ENCODE data around the gene TTC9B. TPM values are rescaled to one million over a fixed set of nuclear protein-coding genes. Genes with fewer than 3 reads are reported as not detected.

TTC9B gene
- polyA plus RNA-seq, 2 of the 4 experiments (the other 2 are of a cell fraction) = not detected

DNA sequence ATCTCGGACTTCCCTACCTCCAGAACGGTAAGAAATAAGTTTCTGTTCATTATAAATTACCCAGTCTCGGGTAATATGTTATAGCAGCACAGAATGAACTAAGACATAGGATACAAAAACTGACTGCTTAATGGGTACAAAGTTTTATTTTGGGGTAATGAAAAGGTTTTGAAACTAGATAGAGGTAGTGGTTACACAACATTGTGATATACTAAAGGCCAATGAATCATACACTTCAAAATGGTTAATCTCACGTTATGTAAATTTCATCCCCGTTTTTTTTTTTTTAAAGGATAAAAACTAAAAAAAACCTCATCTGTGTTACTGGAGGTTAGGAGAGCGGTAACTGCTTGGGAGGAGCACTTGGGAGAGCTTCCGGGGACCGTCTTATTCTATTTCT, 43.4 kb upstream of the TTC9B start:
- Histone ChIP-seq H3K4me1 (peaks cover 10% of the 10 kb centered on the region; the same call in 2 of the 3 replicates), H3K9me3 (no peaks in the 10 kb centered on the region), H3K27ac (no peak overlapping the region), H3K4me2 (no peak overlapping the region), H3K4me3 (no peak overlapping the region)
- FAIRE-seq (peak; percentile 63), ATAC-seq (no peak), DNase-seq (ENCODE audit: low read depth in 1 of 2, low spot score in 1 of 2) (no peak)
- CTCF ChIA-PET = interaction anchor here (1.1 to 10.4 kb wide), 3 partner anchors 8 to 373 kb away, joined by 3 to 86 read pairs (median 4); partner anchors contain the start of gene AKT2
- POLR2A ChIA-PET = no interaction called here
- WGBS (ENCODE audit: missing lambda C conversion rate) = 80% methylated on average over 8 of the region's 8 CpGs
- TF ChIP-seq NR3C1 (IDR thresholded peaks at IDR 0.05) = no peak
- TF ChIP-seq, protein P1, sequence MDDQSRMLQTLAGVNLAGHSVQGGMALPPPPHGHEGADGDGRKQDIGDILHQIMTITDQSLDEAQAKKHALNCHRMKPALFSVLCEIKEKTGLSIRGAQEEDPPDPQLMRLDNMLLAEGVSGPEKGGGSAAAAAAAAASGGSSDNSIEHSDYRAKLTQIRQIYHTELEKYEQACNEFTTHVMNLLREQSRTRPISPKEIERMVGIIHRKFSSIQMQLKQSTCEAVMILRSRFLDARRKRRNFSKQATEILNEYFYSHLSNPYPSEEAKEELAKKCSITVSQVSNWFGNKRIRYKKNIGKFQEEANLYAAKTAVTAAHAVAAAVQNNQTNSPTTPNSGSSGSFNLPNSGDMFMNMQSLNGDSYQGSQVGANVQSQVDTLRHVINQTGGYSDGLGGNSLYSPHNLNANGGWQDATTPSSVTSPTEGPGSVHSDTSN (IDR thresholded peaks at IDR 0.05) = no peak
- no peak for TF ChIP-seq MYC (IDR thresholded peaks at IDR 0.05; ENCODE audit: borderline replicate concordance, low read length)
- no peak for TF ChIP-seq NFE2L2 (conservative IDR thresholded peaks at IDR 0.05; ENCODE audit: low read length)
- no peak for TF ChIP-seq MAZ (IDR thresholded peaks at IDR 0.05; ENCODE audit: borderline replicate concordance, low read depth, low read length)

DNA sequence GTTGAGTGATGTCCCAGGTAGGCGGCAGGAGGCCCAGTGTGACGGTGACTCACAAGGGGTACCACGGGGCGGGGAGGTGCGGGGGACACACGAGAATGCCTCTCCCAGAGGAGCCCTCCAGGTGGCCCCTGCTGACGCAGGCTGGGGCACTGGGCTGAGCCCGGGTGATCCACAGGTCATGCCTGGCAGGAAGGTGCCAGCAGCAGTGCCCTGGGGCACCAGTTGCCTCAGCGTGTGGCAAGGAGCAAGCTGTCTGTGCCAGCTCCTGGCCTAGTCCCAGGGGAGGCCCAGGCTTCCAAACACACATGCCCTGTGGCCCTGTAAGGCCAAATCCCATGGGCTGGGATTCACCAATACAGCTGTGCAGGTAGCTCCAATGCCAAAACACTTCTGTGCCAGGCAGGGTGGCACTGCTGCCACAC, 38.9 kb upstream of the TTC9B start:
- ATAC-seq (peak; percentile 11 to 23; a peak in 4 of 6 replicates), FAIRE-seq (no peak), DNase-seq (ENCODE audit: low read depth in 1 of 2, low spot score in 1 of 2) (no peak)
- Histone ChIP-seq H3K27ac (no peak overlapping the region), H3K4me3 (no peak overlapping the region), H3K4me1 (peaks cover 10% of the 10 kb centered on the region; the same call in 2 of the 3 replicates), H3K4me2 (no peak overlapping the region), H3K9me3 (no peaks in the 10 kb centered on the region)
- 0 out of 5 replicates have a peak, but pooled peaks of 1 of the 2 experiments have one; percentile 3 for TF ChIP-seq EP300 (IDR thresholded peaks at IDR 0.05)
- no peak for TF ChIP-seq HOXA7 (CRISPR knock-in tag; IDR thresholded peaks at IDR 0.05)
- CTCF ChIA-PET = interaction anchor here (0.6 to 1.2 kb wide), 6 partner anchors 16 to 817 kb away, joined by 3 to 4 read pairs (median 3); no protein-coding TSS in a partner anchor
- POLR2A ChIA-PET = no interaction called here
- 82% methylated on average over 9 of the region's 9 CpGs for WGBS (ENCODE audit: missing lambda C conversion rate)

DNA sequence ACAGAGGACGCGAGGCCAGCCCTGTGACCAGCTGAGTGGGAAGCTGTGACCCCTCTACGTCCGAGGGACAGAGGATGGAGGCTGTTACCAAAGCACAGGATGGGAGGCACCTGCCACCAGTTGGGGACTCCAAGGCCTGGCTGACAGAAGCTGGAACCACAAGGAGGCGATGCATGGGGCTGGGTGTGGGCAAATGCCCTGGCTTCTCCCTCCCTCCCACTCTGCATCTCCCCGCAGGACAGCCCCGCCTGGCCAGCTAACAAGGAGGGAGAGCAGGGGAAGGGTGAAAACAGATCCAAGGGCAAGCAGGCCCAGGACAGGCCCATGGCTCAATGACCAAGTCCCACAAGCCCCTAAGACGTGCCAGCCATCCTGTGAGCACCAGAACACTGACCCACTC, 38.3 kb upstream of the TTC9B start:
- FAIRE-seq = no peak
- POLR2A ChIA-PET = no interaction called here
- TF ChIP-seq PHF8 (IDR thresholded peaks at IDR 0.05; ENCODE audit: borderline replicate concordance, low read depth) = no peak
- TF ChIP-seq CBX8 (IDR thresholded peaks at IDR 0.05) = no peak
- TF ChIP-seq ZFP36 (IDR thresholded peaks at IDR 0.05; ENCODE audit: borderline replicate concordance, partially characterized antibody) = no peak
- TF ChIP-seq HEYL (CRISPR knock-in tag; IDR thresholded peaks at IDR 0.05) = no peak
- no peak for DNase-seq (ENCODE audit: low read depth in 1 of 2, low spot score in 1 of 2)
- CTCF ChIA-PET = interaction anchor here (0.6 to 3.8 kb wide), 9 partner anchors 11 to 816 kb away, joined by 3 to 13 read pairs (median 3); no protein-coding TSS in a partner anchor
- Histone ChIP-seq H3K27ac (no peak overlapping the region), H3K4me2 (no peak overlapping the region), H3K4me3 (no peak overlapping the region), H3K9me3 (no peaks in the 10 kb centered on the region), H3K4me1 (peaks cover 10% of the 10 kb centered on the region; the same call in 2 of the 3 replicates)
- ATAC-seq = no peak
- WGBS (ENCODE audit: missing lambda C conversion rate) = 92% methylated on average over 8 of the region's 8 CpGs

GRCh38 chr19:40255619-40256166, 37.5 kb upstream of the TTC9B start:
- Histone ChIP-seq H3K4me3 (no peak overlapping the region), H3K4me2 (no peak overlapping the region), H3K4me1 (peaks cover 10% of the 10 kb centered on the region; the same call in 2 of the 3 replicates), H3K27ac (no peak overlapping the region), H3K9me3 (no peaks in the 10 kb centered on the region)
- ChIA-PET CTCF (interaction anchor here (0.7 to 3.8 kb wide), 10 partner anchors 9 to 463 kb away, joined by 3 to 13 read pairs (median 3); no protein-coding TSS in a partner anchor), POLR2A (no interaction called here)
- no peak for FAIRE-seq
- DNase-seq (ENCODE audit: low read depth in 1 of 2, low spot score in 1 of 2) = no peak
- TF ChIP-seq RAD21 (conservative IDR thresholded peaks at IDR 0.05 in 1 of 2, IDR thresholded peaks at IDR 0.05 in 1 of 2) = no peak
- TF ChIP-seq CBX2 (IDR thresholded peaks at IDR 0.05; ENCODE audit: borderline replicate concordance, low read depth) = no peak
- no peak for TF ChIP-seq MAZ (IDR thresholded peaks at IDR 0.05; ENCODE audit: borderline replicate concordance, low read depth, low read length)
- TF ChIP-seq POLR2AphosphoS2 (conservative IDR thresholded peaks at IDR 0.05; ENCODE audit: low read length) = no peak
- WGBS (ENCODE audit: missing lambda C conversion rate) = 91% methylated on average over 3 of the region's 3 CpGs
- peak in 1 of 2 experiments; percentile 13; a peak in 1 of 6 replicates for ATAC-seq

Data from A549 (cell line).